NCI-H748 treated with DMSO at 0.1 percent for 48 hours (cell line): ENCODE measurements around the gene AOPEP.

Experiments
- DNase-seq: peaks from one replicate; lab custom pipeline; 2025; lab: John Stamatoyannopoulos, UW

AOPEP gene

DNA sequence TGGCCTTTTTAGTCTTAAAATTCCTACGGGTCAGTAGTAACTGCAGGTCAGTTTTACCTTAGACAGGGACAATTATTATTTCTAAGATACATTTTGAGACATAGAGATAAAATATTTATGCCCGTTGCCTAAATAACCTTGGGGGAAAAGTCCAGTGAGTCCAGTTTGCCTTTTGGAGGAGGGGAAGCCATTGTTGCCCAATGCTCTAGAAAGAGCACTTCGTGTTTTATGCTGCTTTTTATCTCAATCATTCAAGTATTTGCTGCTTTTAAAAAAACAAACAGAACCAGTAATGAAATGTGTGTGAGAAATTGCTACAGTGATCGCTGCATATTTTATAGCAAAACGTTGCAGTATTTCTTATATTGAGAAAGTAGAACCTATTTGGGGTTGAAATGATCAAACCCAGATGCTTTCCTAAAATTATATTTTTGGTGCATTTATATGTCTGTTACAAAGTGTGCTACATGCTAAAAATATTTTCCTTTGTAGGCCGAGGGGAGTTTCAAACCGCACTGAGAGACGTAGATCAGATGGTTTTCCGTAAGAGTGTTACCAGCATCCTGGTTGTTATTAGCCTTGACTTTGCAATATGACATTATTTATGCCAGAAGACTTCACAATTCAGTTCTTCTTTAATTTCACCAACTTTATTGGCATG is 266.8 kb downstream of the AOPEP start:
- DNase-seq: no peak

- DNase-seq: no peak
These were observed 267.3 kb downstream of the AOPEP start for GRCh38 chr9:94993821-94994165.

- DNase-seq: no peak
These were observed 268.7 kb downstream of the AOPEP start for GRCh38 chr9:94995048-94995693.

- no peak for DNase-seq
These were observed 270.1 kb downstream of the AOPEP start for GRCh38 chr9:94996641-94997040.

DNA sequence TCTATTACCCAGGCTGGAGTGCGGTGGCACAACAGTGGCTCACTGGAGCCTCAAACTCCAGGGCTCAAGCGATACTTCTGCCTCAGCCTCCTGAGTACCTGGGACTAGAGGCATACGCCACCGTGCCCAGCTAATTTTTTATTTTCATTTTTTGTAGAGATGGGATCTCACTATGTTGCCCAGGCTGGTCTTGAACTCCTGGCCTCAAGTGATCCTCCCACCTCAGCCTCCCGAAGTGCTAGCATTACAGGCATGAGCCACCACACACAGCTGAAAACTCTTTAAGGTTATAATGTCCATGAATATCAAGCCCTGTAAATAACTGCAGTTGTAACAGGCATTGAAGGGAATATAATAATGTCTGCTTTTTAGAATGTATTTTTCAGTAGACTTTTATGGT is 271.2 kb downstream of the AOPEP start:
- DNase-seq: no peak

GRCh38 chr9:94999832-95000231 is 273.3 kb downstream of the AOPEP start:
- DNase-seq: no peak

- no peak for DNase-seq
These were observed 274.3 kb downstream of the AOPEP start for GRCh38 chr9:95000821-95001220.

DNA sequence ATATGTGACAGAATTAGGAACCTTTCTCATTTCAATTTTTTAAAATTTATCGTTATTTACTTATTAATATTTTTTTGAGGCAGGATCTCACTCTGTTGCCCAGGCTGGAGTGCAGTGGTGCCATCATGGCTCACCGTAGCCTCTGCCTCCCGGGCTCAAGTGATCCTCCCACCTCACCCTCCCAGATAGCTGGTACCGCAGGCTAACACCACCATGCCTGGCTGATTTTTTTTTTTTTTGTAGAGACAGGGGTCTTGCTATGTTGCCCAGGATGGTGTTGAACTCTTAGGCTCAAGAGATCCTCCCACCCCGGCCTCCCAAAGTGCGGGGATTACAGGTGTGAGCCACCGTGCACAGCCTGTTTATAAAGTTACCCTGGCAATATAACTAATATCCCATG is 275.2 kb downstream of the AOPEP start:
- DNase-seq: no peak

DNA sequence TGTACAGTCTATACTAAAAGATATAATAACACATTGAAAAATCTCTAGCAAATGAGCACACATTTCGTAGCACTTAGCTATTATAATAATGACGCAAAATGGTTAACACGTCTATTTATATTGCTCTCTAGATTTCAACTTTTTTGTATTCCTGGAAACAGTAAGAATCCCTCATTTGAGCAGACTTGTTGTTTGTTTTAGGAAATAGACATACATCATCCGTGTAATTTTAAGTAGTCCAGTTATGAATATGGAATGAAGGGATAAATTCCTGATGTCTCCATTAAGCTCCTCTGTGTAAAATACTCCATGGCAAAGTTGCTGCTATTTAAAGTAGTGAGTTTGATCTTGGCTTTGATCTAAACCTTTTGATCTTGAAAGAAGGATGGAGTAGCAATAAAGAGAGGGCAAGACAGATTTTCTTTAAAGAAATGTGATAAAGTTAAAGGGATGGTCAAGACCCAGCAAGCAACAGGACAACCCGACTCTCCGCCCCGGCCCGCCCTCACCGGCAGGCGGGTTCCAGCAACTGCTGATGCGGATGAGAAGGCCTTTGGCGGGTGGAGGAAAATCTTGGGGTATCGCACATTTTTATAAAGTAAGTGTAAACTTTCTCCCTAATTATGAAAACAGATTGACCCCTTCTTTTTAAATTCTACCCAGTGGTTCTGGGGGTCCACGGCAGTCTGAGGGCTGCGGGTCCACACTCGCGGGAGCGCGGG is 277.4 kb downstream of the AOPEP start:
- peak; percentile 35 for DNase-seq

GRCh38 chr9:95004411-95005277 is 278.1 kb downstream of the AOPEP start:
- DNase-seq: peak; percentile 33

- DNase-seq: no peak
These were observed 279.0 kb downstream of the AOPEP start for GRCh38 chr9:95005278-95006143.

- no peak for DNase-seq
These were observed 280.8 kb downstream of the AOPEP start for GRCh38 chr9:95007226-95007869.

DNA sequence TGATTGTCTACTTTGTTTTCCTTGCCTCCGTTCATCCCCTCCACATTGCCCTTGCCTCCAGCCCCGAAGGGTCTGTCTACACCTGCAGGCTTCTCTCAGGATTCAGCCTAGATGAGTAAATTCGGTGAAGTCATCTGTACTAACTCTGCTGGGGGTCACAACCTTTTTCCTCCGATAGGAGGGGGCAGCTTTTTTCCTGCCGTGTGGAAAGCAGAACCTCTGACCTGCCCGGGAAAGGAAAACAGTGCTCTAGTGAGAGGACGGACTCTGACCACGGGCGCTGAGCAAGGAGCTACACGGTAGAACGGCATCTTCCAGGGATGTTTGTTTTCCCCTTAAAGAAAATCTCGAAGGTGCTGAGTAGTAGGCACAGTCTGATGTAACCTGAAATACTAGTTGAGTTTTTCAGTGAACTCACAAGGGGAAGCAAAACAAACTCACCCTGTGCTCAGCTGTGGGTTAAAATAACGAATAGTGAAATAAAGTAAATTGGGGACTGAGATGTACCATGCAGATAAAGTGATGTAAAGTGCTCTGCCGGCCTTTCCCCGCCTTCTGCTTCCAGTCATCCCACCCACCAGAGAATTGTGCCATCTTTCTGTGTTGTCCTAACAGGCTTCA is 281.8 kb downstream of the AOPEP start:
- DNase-seq: no peak

DNA sequence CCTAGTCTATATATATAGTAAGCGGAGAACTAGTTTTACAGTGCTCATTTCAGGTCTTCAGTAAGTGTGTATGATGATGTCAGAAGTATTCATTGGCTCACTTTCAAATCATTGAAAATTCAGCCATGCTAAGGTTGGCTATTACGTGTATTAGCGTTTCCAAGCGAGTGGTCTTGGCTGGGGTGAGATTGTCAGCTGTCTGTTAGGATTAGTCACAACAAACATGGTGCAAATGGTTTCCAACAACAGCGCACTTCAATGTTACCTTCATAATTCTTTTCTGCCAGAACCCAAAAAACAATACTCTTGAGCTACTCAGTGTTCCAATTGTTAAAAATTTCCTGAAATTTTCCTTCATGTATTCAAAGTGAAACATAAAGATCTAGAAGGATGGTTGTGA is 283.0 kb downstream of the AOPEP start:
- DNase-seq: no peak

DNA sequence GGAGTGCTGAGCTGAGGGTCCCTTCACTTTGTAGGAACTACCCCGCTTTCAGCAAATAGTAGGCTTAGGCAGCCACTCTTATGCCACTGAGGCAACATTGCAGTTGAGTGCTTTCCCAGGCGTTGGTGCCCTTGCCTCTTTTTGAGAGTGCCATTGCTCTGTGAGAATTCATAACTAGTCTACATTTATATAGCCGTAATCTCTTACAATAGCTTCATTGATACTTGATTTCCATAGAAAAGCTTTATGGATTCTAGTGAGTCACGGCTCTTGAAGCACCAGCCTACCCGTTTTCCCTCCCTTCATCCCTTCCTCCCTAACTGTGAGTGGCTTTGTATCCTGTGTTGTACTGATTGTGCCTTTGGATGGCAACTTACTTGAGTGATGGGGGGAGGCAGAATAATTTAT is 283.9 kb downstream of the AOPEP start:
- no peak for DNase-seq

DNA sequence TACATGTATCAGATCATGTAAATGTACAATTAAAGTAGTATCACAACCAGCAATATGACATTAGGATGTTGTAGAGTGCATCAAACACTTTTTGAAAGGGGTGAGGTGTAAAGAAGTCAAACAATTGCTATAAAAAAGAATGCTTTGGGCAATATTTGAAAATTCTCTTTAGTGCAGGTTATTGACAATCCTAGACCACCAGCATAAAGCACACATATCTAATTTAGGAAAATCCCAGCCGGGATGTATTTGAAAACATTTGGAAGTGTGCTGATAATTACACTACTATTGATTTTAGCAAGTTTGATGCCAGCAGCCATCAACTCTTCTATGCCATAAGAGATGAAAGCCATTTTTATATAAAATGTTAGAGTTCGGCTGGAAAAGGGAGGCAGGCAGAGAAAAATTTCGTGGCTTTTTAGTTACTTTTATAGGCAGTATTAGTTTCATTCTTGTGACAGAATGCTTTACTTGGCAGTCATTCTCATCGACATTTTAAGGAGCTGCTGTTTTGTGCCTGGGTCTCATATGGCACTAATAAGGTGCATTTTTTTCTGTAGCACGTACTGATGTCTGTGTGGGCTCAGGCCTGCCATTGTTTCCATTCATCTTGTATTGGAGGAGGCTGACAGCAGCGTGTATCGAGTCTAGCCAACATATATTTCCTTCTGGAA is 285.7 kb downstream of the AOPEP start:
- no peak for DNase-seq

- no peak for DNase-seq
These were observed 286.4 kb downstream of the AOPEP start for GRCh38 chr9:95012902-95013301.

DNA sequence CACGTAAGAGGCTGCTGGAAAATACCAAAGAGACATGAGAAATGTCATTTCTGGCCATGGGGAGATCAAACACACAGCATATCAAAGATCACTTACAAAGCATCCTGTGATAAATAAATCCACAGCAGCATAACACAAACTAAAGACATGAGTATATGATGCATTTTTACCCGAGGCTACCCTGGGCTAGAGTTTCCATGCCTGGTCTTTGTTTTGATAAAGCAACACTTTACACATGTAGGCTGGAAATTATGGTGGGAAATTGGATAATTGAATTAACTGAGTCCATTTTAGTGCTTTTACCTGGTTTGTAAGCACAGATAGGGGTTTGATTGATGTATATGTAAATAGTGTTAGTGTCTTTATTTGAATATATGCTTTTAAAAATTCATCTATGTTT is 288.4 kb downstream of the AOPEP start:
- DNase-seq: no peak

DNA sequence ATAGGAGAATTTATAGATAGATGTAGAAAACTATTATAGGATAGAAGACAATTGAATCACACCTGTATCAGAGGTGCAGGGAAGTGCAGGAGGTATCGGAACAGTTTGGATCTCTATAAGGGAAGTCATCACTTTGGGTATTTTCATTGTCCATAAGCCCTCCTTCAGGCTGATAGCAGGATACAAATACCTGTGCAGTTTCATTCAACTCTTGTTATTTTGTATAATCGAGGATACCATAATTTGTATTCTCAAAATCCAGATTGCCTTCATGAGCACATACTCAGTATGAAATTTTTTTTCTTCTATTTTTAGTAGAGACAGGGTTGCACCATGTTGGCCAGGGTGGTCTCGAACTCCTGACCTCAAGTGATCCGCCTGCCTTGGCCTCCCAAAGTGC is 289.1 kb downstream of the AOPEP start:
- DNase-seq: no peak

GRCh38 chr9:95017062-95017461 is 290.6 kb downstream of the AOPEP start:
- no peak for DNase-seq
